ACHN (cell line): ENCODE data around the gene PIK3C2G.
"Not testable (repeated sequence)": the region's sequence is repeated elsewhere in the genome, so short reads cannot be mapped to it uniquely, and the experiment has no call there.

Experiments used
- DNase-seq: peaks from one replicate; pipeline ENCODE4 v3.0.0-alpha.2; 2015
- in situ Hi-C: cut with HindIII; loops from 2 replicates; pipeline ENCODE4 v1.10.0; 2017; ENCODE audit warnings: low sequenced_read_pairs, low pct_ligation_motif_present, low pct_unique_long_range_greater_than_20kb

Gene PIK3C2G

DNA sequence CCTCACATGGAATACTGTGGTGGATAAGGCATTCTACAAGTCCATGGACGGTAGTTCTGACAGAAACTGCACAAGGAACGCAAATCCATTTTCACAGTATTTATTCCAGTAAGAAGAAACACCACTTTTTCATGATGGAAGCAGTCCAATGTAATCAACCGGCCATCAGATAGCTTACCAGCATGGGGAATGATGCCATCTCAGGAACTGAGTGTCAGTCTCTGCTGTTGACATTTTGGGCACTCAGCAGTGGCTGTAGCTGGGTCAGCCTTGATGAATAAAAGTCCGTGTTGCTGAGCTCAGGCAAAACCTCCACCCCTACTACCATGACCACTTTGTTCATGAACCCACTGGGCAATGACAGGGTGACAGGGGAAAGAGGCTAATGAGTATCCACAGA lies 373.1 kb downstream of the PIK3C2G start:
- in situ Hi-C loops, result no loop called here
- no peak for DNase-seq

DNA sequence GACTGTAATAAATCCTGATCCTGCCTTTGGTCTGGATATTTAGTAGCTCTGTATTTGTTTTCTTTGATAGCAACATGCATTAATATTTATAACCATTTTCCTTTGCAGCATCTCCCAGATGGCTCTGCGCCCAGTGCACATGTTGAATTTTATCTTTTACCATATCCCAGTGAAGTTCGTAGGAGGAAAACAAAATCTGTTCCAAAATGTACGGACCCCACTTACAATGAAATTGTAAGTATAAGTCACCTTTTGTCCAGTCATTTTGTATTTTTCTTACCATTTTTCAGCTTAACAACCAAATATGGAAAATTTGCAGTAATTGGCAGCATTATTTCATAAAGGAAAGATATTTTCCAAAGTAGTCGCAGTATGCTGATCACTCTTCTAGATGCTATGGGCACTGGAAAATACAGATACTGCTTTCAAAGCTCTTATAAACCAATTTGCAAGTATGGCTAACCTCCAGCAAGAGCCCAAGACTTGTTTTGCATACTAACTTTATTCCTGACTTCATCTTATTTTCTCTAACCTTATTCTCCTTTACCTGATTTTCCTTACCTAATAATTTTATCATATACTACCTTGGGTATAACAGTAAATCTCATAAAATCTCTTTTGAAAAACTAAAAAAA lies 379.1 kb downstream of the PIK3C2G start:
- DNase-seq, result no peak
- in situ Hi-C loops, result no loop called here

DNA sequence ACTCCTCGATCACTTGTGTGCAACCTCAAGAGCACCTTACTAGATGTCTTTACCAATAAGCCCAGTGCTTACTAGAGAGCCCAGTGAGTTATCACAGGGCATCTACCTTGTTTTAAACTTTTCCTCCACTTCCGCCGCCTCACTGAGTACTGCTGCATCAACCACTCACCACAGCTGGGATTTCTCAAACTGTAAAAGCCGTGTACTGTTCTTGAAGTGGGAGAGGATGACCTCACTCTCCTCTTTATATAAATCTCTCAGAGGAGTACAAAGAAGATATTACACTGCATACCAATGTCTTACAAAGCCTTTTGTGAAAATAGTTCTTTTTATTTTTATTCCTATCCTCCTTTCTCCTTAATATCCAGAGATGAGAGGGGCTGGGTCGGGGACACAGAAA lies 382.4 kb downstream of the PIK3C2G start:
- in situ Hi-C loops, result no loop called here
- DNase-seq, result no peak

DNA sequence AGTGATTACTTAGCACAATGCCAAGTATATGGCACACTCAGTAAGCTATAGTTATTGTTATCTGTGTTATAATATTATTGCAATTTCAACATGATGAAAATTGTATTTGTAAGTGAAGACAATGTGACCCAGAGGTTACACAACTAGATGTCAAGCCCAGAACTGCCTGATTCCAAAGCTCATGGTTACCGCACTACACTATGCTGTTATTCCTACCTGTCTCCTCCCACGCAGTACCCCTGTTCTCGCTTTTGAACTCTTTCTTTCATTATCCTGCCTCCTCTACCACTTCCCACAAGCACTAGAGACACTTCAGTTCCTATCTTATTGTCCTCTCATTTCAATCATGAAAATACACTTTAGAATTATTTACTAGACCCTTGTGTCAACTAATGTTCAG lies 383.2 kb downstream of the PIK3C2G start:
- DNase-seq, result no peak
- in situ Hi-C loops, result no loop called here

DNA sequence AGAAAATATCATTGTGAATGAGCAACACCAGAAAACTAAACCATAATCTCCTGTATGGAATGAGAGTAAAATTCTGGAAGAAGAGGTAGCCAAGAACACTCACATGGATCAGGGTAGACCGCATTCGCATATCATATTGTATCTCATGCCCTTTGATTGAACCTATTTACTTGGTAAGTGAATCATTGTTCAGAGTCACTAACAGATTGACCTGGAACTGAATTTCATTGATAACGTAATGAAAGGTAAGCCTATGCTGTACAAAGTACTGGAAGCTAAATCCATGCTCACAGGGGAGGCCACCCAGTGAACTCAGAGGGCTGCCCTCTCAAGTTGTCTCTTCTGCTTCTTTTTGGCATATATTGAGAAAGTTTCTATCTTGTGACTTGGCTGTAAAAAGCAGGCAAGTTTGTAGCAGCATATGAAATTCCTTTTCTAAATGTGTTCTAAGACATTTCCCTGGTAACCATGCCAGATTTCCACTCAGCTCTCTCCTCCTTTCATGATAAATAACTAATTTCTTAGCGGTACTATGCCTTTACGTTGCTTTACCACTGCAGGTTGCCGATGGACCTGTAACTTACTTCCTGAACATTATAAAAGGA lies 385.1 kb downstream of the PIK3C2G start:
- no peak for DNase-seq
- in situ Hi-C loops, result no loop called here

DNA sequence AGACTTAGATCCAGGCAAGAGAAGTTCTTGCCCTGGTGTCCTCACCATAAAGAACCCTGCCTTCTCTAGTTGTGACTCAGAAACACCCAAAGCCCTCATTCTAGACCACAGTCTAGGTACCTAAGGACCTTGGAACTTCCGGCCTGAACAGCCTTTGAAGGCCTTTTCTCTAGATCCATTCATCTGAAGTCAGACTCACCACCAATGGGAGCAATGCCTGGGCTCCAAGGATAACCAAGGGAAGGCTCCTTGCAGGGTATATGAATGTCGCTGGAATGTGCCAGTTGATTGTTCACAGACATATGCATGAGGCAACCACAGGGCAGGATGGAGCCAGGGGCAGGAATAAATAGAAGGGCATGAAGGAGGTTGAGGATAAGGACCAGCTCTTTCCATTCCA lies 390.2 kb downstream of the PIK3C2G start:
- no peak for DNase-seq
- in situ Hi-C loops, result no loop called here

DNA sequence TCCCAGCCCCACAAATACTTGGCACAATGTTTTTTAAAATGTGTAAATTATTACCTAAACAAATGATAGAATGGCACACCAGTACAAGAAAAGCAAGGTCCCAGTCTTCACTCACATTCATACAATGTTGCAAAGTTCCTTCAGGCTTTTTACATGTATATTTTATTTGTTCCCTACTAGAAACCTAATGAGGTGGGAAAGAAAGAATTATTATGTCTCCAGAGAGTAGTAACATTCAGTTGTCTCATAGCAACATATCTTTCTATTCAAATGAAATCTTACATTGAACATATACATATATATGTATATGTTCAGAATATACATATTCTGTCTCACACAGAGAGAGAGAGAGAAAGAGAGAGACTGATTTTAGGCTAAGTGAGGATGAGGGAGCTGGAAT lies 391.3 kb downstream of the PIK3C2G start:
- in situ Hi-C loops, result no loop called here
- no peak for DNase-seq

DNA sequence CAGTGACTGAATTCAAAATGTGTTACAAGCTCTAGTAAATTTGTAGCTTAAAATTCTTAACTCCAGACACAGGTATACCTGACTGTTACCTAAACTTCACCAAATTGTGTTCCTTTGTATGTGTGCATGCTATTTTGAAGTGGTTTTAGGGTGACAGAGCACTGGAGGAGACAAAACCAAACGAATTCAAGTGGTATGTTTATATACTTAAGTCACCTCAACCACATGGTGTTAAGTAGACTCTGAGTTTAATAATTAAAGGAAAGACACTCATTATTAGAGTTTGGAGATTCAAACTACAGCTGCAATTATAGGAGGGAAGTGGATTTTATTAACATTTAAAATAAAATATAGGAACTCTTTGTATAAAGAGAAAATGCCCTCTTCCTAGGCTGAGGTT lies 392.1 kb downstream of the PIK3C2G start:
- in situ Hi-C loops, result no loop called here

DNA sequence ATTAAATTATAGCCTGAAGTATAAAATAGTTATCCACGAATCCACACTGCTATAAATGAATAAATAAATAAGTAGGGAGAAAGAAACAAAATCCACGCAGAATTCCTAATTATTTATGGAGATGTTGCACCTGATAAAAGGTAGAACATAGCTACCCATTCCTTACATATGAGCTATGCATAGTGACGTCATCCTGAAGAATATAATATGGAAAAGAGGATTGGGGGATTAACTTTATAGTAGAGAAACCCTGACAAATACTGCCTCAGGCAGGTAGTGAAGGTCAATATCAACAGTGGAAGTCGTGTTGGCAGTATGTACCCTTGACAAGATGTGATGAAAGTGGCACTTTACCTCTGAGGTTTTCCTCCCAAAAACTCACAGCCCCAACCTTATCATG lies 394.0 kb downstream of the PIK3C2G start:
- in situ Hi-C loops, result no loop called here
- DNase-seq, result no peak

More for the DNA sequence above, 392.1 kb downstream of the PIK3C2G start:
- DNase-seq, result no peak

DNA sequence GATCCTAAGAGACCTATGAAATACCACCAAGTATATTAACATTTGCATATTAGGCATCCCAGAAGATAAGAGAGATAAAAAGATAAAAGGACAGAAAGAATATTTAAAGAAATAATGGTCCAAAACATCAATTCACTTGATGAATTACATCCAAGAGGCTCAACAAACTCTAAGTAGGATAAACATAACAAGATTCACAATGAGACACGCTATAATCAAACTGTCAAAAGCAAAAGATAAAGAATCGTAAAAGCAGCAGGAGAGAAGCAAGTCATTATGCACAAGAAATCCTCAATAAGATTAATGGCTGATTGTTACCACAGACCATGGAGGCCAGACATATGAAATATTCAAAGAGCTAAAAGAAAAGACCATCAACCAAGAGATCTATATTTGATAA lies 396.9 kb downstream of the PIK3C2G start:
- in situ Hi-C loops, result no loop called here
- DNase-seq, result no peak

DNA sequence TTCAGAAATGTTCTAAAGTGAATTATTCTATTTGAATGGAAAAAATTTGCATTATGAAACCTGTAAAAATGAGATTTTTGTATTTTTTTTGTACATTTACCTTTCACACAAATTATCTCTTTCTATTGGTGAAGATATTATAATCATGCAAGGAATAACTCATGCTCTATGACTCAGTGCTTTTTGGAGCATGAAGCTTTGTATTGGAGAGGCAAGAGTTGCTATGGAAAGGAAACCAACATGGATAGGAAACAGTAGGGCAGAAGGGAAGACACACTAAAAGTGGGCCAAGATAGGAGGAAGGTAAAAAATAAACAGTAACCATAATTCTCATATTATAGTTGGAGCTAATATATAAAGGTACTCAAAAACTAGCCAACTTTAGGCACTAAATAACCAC lies 397.5 kb downstream of the PIK3C2G start:
- in situ Hi-C loops, result no loop called here
- DNase-seq, result peak; percentile 61

DNA sequence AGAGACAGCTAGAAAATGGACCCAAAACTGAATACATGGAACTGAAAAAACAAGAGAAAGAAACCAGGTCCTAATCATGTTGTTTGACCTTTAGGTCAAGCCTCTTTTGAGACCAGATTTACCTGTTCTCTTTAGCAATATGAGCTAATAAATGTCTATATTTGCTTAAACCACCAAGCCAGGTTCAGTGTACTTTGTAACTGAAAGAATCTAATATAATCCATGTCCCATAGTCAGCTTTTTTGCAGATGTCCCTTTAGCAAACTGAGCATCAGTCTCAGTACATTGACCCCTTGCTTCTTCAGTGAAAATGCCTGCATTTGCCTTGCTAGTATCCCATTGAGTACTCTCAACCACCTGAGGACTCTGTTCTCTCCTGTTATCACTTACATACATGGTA lies 414.8 kb downstream of the PIK3C2G start:
- in situ Hi-C loops, result no loop called here
- no peak for DNase-seq

DNA sequence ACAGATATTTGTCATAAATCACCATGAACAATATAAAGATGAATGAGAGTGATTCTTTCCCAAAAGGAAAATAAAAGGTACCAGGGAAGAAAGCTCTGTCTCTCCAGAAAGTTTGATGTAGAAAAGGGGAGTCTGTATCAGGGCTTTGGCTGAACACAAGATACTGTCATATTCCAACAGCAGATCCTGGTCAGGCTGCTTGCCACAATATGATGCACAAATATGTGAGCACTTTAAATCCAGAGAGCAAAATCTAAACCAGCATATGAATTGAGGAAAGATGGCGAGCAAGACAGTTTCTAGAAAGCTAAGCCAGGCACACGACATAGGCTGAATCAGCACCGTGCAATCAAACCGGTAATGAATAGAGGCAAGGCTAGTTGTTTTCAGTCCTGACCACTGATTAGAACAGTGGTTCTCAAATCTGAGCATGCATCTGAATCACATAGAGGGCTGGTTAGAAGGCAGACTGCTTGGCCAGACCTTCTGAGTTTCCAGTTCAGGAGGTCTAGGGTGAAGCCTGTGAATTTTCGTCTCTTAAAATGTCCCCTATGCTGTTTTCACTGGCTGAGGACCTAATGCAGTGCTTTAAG lies 415.8 kb downstream of the PIK3C2G start:
- in situ Hi-C loops, result no loop called here
- no peak for DNase-seq

DNA sequence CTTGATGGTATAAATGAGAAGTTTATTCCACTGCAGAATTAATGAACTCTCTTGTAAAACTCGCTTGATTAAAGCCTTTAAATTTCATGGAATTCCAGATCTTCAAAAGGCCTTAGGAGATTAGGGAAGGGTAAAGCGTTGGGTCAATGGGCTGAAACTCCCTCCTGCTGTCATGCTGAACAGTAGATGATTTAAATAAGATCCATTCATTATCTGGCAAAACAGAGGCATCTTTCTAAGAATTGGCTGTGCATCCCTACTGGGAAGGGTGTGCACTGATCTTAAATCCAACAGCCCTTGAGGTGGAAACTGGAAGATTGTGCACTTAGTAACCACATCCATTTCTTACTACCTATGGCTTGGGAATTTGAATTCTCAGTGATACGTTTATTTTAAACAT lies 420.5 kb downstream of the PIK3C2G start:
- no peak for DNase-seq
- in situ Hi-C loops, result no loop called here

DNA sequence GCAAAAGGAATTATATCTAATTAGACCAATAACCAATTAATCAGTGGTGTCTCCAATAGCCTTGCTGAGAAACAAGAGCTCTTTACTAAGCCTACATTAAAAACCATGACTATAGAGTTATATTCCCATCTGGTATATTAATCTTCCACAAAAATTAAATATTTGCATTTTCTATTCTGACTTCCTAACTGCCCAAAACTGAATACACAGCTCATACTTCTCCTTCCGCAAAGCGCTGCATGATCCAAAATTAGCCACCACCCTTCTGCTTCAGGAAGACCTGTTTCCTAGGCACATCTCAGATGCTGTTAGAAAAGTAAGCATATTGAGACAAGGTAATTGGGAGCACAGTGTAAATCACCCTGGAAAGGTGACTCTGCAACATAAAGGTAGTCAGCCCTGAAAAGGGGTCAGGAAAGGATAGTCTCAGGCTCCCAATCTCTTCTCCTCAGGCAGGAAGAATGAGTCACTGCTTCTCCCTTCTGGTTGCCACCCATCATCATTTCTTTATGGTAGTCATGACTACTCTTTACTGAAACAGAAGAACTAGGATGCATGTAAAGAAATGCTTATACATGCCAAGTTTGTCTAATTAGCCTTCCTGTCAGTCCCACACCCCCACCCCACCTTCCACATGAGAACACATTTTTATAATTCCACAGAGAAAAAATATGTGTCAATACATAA lies 422.2 kb downstream of the PIK3C2G start:
- DNase-seq, result no peak
- in situ Hi-C loops, result no loop called here

DNA sequence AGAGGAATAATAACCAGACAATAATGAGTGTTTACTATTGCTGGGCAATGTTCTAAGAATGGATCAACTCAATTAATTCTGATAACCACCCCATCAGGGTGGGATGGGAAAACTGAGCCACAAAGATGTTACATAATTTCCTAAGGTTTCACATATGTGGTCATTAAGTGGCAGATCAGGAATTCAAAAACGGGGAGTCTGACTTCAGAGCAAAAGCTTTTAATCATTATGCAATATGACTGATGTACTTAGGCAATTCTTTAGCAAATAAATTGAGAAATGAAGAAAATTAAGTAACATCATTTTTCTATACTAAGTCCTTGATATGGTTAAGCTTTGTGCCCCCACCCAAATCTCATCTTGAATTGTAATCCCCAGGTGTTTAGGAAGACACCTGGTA lies 423.1 kb downstream of the PIK3C2G start:
- in situ Hi-C loops, result no loop called here
- no peak for DNase-seq

DNA sequence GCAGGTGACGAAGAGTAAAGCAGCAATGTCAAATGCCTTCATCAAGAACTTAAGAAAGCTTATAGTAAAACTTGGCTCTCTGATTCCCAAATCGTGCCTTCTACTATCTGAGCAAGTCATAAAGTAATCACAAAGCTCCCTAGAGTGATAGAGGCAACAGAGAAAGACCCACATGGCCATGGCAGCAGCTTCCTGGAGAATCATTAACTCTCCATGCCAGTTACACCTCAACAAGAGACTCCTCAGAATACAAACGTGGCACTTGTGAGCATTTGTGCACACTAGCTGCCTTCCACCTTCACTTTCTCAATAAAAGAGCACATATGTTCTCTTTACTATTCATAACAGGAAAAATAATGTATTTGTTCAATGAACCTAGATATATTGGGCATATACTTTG lies 428.5 kb downstream of the PIK3C2G start:
- DNase-seq, result no peak
- in situ Hi-C loops, result no loop called here

DNA sequence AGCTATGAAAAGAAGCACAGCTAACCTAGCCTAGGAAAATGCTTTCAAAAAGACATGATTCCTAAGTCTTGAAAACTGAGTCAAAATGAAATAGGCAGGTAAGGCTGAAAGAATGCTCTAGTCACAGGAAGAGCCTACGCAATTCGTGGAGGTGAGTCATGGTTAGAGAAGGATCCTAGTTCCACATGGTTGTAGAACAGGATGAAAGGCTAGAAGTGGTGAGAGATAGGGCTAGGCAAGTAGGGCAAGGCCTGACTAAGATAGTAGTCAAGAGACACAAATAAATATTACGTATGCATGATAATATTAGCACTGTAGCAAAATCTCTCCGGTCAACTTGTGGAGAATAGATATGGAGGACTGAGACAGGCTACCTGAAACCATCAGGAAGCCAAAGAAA lies 429.3 kb downstream of the PIK3C2G start:
- DNase-seq, result no peak
- in situ Hi-C loops, result no loop called here

DNA sequence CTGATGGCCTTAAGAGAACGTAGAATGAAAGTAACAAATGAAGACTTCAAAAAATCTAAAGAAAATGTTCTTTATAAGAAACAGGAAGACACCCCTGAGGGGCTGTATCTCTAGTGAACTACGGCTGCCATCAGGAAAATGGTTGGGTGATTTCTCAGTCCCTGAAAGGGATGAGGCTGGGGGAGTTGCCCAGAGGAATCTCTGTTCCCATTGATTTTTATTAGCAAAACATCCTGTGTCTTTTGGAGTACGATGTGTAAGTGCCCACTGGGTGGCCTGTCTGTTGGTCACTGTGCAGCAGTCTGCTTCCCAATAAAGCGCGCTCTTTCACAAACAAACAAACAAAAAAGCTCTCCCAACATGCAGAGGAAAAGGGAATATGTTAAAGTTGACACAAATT lies 432.7 kb downstream of the PIK3C2G start:
- DNase-seq, in situ Hi-C loops: not testable (repeated sequence)
